Prostate gland (tissue), 2 donors: Measurements from ENCODE around the gene TNFAIP6. TPM values are rescaled to one million over a fixed set of nuclear protein-coding genes. Genes with fewer than 3 reads are reported as not detected.

Experiments used
- DNase-seq: peaks from one replicate; pipeline ENCODE4 v3.0.0-alpha.2; 2019; ENCODE audit warnings: low spot score
- H3K27ac ChIP-seq, 2 donors: fragments of 200-600 bp; sonication (generic); 2 replicates each; pipeline ENCODE4 v1.5.1; 2017 to 2019
- H3K27me3 ChIP-seq: fragments of 200-600 bp; sonication (generic); replicated peaks from 2 replicates; pipeline ENCODE4 v1.5.1; 2019; ENCODE audit not compliant: insufficient read depth
- H3K36me3 ChIP-seq, 2 donors: fragments of 200-600 bp; sonication (generic); 1 replicate in 1 of 2; 2 replicates in 1 of 2; pipeline versions ENCODE4 v1.5.1 to v1.8.1; 2017 to 2019
- H3K4me1 ChIP-seq: fragments of 200-600 bp; sonication (generic); replicated peaks from 2 replicates; pipeline ENCODE4 v1.5.1; 2019
- H3K4me3 ChIP-seq, 2 donors: fragments of 200-600 bp; sonication (generic); 2 replicates each; pipeline ENCODE4 v1.5.1; 2017 to 2019
- H3K9me3 ChIP-seq: fragments of 200-600 bp; sonication (generic); 2 replicates; pipeline ENCODE4 v1.5.1; 2017
- CTCF ChIP-seq, 4 experiments: fragments of 200-600 bp in 2 of 4; fragments of 450-650 bp in 2 of 4; sonication (generic) in 2 of 4; IDR thresholded peaks; 1 replicate in 3 of 4; 2 replicates in 1 of 4; pipeline ENCODE4 v1.5.1; 2016 to 2019; ENCODE audit warnings: antibody characterized with exemption in 4 of 4, mild to moderate bottlenecking in 2 of 4, moderate library complexity in 2 of 4
- POLR2A ChIP-seq: fragments of 450-650 bp; IDR thresholded peaks from one replicate; pipeline ENCODE4 v1.6.1; 2016; ENCODE audit warnings: antibody characterized with exemption, mild to moderate bottlenecking
- POLR2AphosphoS5 ChIP-seq: sonication (generic); formaldehyde crosslinking; IDR thresholded peaks from one replicate; pipeline ENCODE4 v1.6.1; 2017; ENCODE audit warnings: antibody characterized with exemption
- WGBS: methylation state at CpG from one replicate; pipeline ENCODE4 v1.1.5; 2018; 5-methylcytosine and 5-hydroxymethylcytosine counted together
- intact Hi-C: fragments of 100-400 bp; cut with DNase I; formaldehyde crosslinking; loops from one replicate; pipeline ENCODE4 v1.14.2; 2022
- total RNA-seq, 2 donors: library from RNA; depleted of rRNA; stranded (reverse); fragments of >200 nt; gene quantifications; one replicate each; pipeline ENCODE4 v1.1.0, GENCODE V29; 2016

Gene TNFAIP6
- total RNA-seq, 2 donors from 2014 or later = 0.51 TPM; not detected in 1

GRCh38 chr2:151394509-151394908 lies 37.1 kb downstream of the TNFAIP6 start:
- WGBS = 72% methylated on average over 4 of the region's 4 CpGs
- no peak for DNase-seq
- Histone ChIP-seq H3K27me3 (no peaks in the 10 kb centered on the region), H3K36me3 (no peaks in the 10 kb centered on the region), H3K27ac (no peak overlapping the region), H3K4me3 (no peak overlapping the region), H3K9me3 (no peaks in the 10 kb centered on the region), H3K4me1 (no peaks in the 10 kb centered on the region)
- intact Hi-C loops = no loop called here
- no peak for TF ChIP-seq POLR2A
- no peak for TF ChIP-seq CTCF (IDR thresholded peaks at IDR 0.05)
- no peak for TF ChIP-seq POLR2AphosphoS5

- no peak for TF ChIP-seq POLR2AphosphoS5
- no peak for TF ChIP-seq POLR2A
- TF ChIP-seq CTCF (IDR thresholded peaks at IDR 0.05) = no peak
- H3K27ac ChIP-seq = no peak overlapping the region
Observed at GRCh38 chr2:151395509-151396374, 38.4 kb downstream of the TNFAIP6 start.

GRCh38 chr2:151399981-151400380 lies 42.6 kb downstream of the TNFAIP6 start:
- Histone ChIP-seq H3K4me3 (no peak overlapping the region), H3K36me3 (no peaks in the 10 kb centered on the region), H3K4me1 (no peaks in the 10 kb centered on the region), H3K27ac (no peak overlapping the region), H3K9me3 (no peaks in the 10 kb centered on the region), H3K27me3 (no peaks in the 10 kb centered on the region)
- WGBS = 90% methylated on average over 1 of the region's 1 CpG
- TF ChIP-seq CTCF (IDR thresholded peaks at IDR 0.05) (no peak), POLR2A (no peak), POLR2AphosphoS5 (no peak)
- intact Hi-C loops = no loop called here
- DNase-seq = no peak

More at GRCh38 chr2:151395509-151396374, 38.4 kb downstream of the TNFAIP6 start:
- Histone ChIP-seq H3K9me3 (no peaks in the 10 kb centered on the region), H3K4me1 (no peaks in the 10 kb centered on the region), H3K4me3 (no peak overlapping the region), H3K27me3 (no peaks in the 10 kb centered on the region), H3K36me3 (no peaks in the 10 kb centered on the region)
- DNase-seq = no peak
- WGBS = 93% methylated on average over 4 of the region's 4 CpGs
- intact Hi-C loops = no loop called here

DNA sequence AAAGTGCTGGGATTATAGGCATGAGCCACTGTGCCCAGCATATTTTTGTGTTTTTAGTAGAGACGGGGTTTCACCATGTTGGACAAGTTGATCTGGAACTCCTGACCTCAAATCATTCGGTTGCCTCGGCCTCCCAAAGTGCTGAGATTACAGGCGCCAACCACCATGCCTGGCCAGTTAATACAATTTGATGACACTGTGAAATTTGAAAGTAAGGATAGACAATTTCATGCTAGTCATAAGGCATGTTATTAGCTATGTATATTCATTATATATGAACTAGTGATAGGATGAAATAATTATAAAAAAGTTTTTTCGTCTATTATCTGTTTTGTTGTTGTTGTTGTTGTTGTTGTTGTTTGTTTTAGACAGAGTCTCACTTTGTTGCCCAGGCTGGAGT lies 43.8 kb downstream of the TNFAIP6 start:
- Histone ChIP-seq H3K4me1 (no peaks in the 10 kb centered on the region), H3K27ac (no peak overlapping the region), H3K4me3 (no peak overlapping the region), H3K27me3 (no peaks in the 10 kb centered on the region), H3K36me3 (no peaks in the 10 kb centered on the region), H3K9me3 (no peaks in the 10 kb centered on the region)
- no peak for DNase-seq
- WGBS = 97% methylated on average over 5 of the region's 5 CpGs
- intact Hi-C loops = no loop called here
- TF ChIP-seq CTCF (IDR thresholded peaks at IDR 0.05) (no peak), POLR2AphosphoS5 (no peak), POLR2A (no peak)

DNA sequence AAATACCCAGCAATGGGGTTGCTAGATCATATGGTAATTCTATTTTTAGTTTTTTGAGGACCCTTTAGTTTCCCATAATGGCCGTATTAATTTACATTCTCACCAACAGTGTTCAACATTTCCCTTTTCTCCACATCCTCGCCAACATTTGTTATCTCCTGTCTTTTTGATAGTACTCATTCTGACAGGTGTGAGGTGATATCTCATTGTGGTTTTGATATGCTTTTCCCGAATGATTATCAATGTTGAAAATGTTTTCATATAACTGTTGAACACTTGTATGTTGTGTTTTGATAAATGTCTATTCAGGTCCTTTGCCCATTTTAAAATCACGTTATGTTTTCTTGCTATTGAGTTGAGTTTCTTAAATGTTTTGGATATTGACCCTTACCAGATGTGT lies 46.5 kb downstream of the TNFAIP6 start:
- Histone ChIP-seq H3K4me3 (no peak overlapping the region), H3K27me3 (no peaks in the 10 kb centered on the region), H3K9me3 (no peaks in the 10 kb centered on the region), H3K4me1 (no peaks in the 10 kb centered on the region), H3K27ac (no peak overlapping the region), H3K36me3 (no peaks in the 10 kb centered on the region)
- TF ChIP-seq POLR2AphosphoS5 (no peak), POLR2A (no peak), CTCF (IDR thresholded peaks at IDR 0.05) (no peak)
- no peak for DNase-seq
- WGBS = 90% methylated on average over 4 of the region's 4 CpGs
- intact Hi-C loops = no loop called here
